ENCODE measurements around the gene NBR1.

- no peak for TF ChIP-seq CTCF (IDR thresholded peaks at IDR 0.05)
- no peak for TF ChIP-seq POLR2A (IDR thresholded peaks at IDR 0.05)
- TF ChIP-seq POLR2AphosphoS5 (IDR thresholded peaks at IDR 0.05): no peak
Observed at GRCh38 chr17:43200127-43200526, 29.1 kb downstream of the NBR1 start.
